ENCODE measurements around the gene MAN1A1.

DNA sequence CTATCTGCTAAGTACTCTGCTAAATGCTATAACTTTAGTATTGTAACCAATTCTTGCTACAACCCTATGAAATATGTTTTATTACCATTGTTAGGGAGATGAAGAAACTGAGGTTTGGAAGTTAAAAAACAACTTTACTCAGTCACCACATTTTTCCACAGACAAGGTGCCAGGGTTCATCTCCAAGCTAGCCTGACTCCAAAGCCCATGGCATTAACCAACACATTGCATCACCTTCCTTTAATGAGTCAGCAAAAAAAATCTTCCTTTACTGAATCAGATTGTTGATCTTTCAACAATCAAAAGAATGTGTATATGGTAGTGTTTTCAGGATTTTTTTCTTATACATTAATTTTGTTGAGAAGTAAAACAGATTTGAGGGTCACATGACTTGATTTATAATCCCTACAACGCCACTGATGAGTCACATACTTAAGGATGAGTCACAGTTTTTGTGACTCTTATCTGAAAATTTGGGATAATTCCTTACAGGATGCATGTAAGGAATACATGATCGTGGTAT lies 41.5 kb downstream of the MAN1A1 start:
- TF ChIP-seq, protein P1, sequence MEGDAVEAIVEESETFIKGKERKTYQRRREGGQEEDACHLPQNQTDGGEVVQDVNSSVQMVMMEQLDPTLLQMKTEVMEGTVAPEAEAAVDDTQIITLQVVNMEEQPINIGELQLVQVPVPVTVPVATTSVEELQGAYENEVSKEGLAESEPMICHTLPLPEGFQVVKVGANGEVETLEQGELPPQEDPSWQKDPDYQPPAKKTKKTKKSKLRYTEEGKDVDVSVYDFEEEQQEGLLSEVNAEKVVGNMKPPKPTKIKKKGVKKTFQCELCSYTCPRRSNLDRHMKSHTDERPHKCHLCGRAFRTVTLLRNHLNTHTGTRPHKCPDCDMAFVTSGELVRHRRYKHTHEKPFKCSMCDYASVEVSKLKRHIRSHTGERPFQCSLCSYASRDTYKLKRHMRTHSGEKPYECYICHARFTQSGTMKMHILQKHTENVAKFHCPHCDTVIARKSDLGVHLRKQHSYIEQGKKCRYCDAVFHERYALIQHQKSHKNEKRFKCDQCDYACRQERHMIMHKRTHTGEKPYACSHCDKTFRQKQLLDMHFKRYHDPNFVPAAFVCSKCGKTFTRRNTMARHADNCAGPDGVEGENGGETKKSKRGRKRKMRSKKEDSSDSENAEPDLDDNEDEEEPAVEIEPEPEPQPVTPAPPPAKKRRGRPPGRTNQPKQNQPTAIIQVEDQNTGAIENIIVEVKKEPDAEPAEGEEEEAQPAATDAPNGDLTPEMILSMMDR (IDR thresholded peaks at IDR 0.05): no peak
- no peak for TF ChIP-seq POLR2A (IDR thresholded peaks at IDR 0.05)

Data from prostate gland (tissue), 2 donors.